AG10803 (cell line): ENCODE results near the gene COQ2.
"Not testable (repeated sequence)": the region's sequence is repeated elsewhere in the genome, so short reads cannot be mapped to it uniquely, and the experiment has no call there.

Experiments
- DNase-seq: peaks from one replicate; pipeline ENCODE4 v3.0.0; 2010; ENCODE audit warnings: low read depth
- H3K4me3 ChIP-seq: 2 replicates; pipeline ENCODE4 v1.5.1; 2011; ENCODE audit warnings: mild to moderate bottlenecking, low read length, control low read depth
- TF ChIP-seq, protein P1 (sequence below): conservative IDR thresholded peaks from 2 replicates; pipeline ENCODE4 v1.5.1; 2011; ENCODE audit warnings: mild to moderate bottlenecking, low read length, control low read depth, inconsistent platforms

The COQ2 gene

DNA sequence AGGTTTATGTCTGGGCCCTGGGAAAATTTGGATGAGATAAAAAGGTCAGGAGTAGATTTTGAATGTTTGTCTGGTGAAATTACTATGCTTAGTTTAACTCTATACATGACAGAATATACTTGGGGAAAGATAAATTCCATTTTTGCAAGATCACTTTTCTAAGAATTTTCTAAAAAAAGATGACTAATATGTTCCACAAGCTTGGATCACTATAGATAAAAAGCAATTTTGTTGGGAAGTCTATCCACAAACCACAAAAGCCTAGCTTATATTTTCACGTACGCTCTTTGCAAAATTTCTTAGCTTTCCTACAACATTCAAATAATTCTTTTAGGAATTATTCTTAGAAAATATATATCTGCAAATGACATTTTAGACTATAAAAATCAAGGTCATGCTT, 20.6 kb upstream of the COQ2 start:
- DNase-seq = no peak
- H3K4me3 ChIP-seq = no peak overlapping the region
- TF ChIP-seq, protein P1, sequence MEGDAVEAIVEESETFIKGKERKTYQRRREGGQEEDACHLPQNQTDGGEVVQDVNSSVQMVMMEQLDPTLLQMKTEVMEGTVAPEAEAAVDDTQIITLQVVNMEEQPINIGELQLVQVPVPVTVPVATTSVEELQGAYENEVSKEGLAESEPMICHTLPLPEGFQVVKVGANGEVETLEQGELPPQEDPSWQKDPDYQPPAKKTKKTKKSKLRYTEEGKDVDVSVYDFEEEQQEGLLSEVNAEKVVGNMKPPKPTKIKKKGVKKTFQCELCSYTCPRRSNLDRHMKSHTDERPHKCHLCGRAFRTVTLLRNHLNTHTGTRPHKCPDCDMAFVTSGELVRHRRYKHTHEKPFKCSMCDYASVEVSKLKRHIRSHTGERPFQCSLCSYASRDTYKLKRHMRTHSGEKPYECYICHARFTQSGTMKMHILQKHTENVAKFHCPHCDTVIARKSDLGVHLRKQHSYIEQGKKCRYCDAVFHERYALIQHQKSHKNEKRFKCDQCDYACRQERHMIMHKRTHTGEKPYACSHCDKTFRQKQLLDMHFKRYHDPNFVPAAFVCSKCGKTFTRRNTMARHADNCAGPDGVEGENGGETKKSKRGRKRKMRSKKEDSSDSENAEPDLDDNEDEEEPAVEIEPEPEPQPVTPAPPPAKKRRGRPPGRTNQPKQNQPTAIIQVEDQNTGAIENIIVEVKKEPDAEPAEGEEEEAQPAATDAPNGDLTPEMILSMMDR = no peak

DNA sequence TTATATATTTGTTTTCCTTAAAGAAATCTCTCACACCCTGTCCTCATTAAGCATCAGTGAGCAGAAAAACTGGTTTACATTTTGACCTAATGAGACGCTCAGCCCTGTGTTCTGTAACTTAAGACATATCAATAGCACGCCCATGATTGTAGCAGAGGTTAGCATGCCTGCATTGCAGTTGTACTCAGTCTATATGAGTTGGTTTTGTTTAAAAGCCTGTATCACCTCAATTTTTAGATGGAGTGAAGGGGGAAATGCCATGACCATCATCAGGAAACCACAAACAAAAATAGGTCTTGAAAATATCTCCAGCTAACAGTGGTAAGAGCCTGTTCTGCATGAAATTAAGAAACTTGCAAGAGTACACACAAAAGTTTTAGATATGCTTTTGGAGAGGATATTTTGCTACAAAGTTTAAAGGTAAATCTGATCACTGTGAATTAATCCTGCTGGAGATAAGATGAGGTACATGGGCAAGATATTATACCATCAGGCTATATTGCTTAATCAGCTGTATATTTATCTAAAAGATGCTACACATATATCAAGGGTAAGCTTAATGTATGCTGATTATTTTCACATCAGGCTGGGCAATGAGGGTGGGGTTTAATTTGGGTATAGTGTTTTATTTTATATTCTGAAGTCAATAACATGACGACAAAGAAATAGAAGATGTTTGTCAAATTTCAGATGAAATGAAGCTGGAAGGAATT, 13.1 kb upstream of the COQ2 start:
- H3K4me3 ChIP-seq = no peak overlapping the region
- TF ChIP-seq, protein P1 = no peak
- DNase-seq = no peak

DNA sequence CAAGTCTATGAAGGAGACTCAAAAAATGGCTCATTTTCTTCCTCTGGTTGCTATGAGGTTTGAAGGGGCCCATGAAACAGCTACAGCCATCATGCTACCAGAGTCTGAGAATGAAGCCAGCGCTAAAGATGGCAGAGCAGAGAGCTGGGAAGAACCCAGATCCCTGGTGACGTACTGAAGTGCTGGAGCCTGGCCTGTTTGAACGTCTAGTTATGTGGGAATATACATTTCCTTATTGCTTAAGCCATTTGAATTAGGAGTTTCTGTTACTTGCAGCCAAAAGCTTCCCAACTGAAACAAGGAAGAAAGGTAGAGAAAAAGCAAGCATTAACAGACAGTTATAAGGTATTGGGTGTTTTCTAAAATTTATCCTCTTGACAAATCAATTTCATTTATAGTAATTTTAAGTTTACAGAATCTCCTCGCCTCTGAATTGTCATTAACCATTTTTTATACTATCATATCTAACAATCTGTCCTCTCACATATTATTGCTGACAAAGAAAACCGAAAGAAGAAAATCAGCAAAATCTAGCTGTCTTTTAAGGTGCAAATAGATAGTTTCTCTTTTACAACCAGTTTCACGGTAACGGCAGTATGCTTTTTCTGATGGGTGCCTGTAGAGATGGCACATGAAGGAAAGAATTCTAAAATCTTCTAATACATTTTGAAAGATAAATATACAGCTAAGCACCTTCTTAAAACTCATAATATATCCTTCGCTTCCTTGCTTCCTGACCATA, 8.9 kb upstream of the COQ2 start:
- TF ChIP-seq, protein P1 = no peak
- DNase-seq = no peak
- no peak overlapping the region for H3K4me3 ChIP-seq

DNA sequence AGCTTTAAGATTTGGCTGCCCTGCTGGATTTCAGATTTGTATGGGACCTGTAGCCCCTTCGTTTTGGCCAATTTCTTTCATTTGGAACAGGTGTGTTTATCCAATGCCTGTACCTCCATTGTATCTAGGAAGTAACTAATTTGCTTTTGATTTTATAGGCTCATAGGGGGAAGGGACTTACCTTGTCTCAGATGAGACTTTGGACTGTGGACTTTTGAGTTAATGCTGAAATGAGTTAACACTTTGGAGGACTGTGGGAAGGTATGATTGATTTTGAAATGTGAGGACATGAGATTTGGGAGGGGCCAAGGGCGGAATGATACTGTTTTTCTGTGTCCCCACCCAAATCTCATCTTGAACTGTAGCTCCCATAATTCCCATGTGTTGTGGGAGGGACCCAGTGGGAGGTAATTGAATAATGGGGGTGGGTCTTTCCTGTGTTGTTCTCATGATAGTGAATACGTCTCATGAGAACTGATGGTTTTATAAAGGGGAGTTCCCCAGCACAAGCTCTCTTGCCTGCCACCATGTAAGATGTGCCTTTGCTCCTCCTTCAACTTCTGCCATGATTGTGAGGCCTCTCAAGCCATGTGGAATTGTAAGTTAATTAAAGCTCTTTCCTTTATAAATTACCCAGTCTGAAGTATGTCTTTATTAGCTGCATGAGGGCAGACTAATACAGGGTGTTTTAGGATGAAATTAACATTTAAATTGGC, 5.6 kb upstream of the COQ2 start:
- DNase-seq, H3K4me3 ChIP-seq: not testable (repeated sequence)

DNA sequence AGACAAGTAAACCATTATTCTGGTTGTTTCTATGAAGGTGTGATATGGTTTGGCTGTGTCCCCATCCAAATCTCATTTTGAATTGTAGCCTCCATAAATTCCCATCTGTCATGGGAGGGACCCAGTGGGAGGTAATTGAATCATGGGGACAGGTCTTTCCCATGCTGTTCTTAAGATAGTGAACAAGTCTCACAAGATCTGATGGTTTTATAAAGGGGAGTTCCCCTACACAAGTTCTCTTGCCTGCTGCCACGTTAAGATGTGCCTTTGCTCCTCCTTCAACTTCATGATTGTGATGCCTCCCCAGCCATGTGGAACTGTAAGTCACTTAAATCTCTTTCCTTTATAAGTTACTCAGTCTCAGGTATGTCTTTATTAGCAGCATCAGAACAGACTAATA, 3.8 kb upstream of the COQ2 start:
- DNase-seq, H3K4me3 ChIP-seq: not testable (repeated sequence)

DNA sequence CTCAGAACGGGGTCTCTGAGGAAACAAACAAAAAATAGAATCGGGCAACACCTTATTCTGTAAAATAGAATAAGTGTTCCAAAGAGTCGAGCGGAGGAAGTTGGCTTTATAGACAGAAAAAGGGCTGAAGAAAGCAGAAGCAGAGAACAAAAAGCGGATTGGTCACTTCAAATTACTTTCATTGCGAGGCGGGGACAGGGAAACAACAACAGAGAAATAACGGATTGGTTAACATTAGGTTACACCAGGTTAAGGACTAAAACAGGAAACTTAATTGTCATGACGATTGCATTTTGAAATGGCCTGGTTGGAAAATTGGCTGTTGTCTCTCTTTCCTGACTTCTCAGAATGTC, 433 bp upstream of the COQ2 start:
- TF ChIP-seq, protein P1 = no peak
- DNase-seq = peak; percentile 55
- peak overlapping the region; percentile 65 for H3K4me3 ChIP-seq

DNA sequence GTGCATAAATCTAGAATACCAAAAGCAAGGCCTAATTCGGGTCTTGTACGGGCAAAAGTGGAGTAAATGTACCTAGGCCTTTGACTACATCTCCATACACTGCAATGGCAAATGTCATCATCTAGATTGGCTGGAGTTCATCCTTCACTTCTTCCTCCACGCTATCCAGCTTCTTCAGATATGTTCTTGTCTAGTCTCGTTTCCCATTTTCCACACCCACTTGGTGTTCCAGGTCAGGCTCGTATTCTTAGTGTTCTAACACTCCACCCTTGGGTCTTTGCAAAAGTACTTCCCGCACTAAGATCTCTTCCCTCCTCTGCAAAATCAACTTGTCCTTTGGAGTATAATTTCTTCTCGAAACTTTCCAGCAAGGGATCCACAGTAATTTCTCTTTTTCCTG, 1.4 kb downstream of the COQ2 start:
- TF ChIP-seq, protein P1 = no peak
- H3K4me3 ChIP-seq = no peak overlapping the region
- DNase-seq = no peak

DNA sequence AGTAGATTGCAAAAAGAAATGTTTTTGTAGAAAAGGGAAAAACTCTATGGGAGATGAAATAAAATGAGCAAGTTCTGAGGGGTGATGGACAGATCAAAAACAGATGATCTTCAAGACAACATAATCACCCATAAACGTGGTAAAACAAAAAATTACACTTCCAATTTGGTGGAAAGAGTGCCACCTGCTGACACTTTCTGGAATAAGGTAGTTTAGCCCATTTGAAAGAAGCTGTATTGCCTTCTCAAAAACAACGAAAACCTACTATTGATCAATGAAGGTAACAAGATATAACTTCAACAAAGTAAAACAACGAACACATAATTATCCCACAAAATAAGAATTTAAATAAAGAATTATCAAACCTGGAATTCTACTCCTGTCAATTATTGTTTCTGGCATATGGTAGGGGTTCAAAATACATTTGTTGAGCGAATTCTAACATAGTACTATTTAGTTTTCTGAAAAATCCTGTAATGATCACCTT, 2.5 kb downstream of the COQ2 start:
- TF ChIP-seq, protein P1 = peak; percentile 84
- DNase-seq = peak; percentile 64
- H3K4me3 ChIP-seq = no peak overlapping the region
